HL-60 (cell line): ENCODE results near the gene SMAD2.

Experiments used
- GABPA ChIP-seq: IDR thresholded peaks from 2 replicates; pipeline ENCODE4 v1.6.1; 2012; ENCODE audit warnings: low read depth
- POLR2AphosphoS5 ChIP-seq: IDR thresholded peaks from 2 replicates; pipeline ENCODE4 v1.6.1; 2012; ENCODE audit warnings: low read depth
- TF ChIP-seq, protein P1 (sequence below): IDR thresholded peaks from one replicate; pipeline ENCODE4 v1.5.1; 2011; ENCODE audit warnings: low read length, control low read depth, inconsistent platforms; ENCODE audit not compliant: insufficient read depth
- TF ChIP-seq, protein P2 (sequence below): IDR thresholded peaks from 2 replicates; pipeline ENCODE4 v1.6.1; 2012; ENCODE audit warnings: low read depth; ENCODE audit not compliant: insufficient replicate concordance

DNA sequence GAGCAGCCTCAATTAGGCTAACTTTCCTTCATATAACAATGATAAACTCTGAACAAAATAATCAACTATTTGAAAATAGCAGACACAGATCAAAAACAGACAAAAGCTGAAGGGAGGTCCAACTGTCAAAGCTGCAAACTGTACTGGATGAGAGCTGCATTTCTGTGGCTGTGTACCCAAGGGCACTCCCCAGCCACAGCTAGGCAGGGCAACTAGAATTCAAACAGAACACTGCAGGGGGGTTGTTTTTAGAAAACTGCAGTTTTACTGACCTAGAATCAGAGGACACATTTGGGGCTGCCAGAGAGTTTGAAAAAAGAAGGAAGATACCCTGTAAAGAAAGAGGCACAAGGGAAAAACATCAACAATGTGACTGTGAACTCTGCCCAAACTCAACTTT lies 56.8 kb downstream of the SMAD2 start:
- TF ChIP-seq, protein P1, sequence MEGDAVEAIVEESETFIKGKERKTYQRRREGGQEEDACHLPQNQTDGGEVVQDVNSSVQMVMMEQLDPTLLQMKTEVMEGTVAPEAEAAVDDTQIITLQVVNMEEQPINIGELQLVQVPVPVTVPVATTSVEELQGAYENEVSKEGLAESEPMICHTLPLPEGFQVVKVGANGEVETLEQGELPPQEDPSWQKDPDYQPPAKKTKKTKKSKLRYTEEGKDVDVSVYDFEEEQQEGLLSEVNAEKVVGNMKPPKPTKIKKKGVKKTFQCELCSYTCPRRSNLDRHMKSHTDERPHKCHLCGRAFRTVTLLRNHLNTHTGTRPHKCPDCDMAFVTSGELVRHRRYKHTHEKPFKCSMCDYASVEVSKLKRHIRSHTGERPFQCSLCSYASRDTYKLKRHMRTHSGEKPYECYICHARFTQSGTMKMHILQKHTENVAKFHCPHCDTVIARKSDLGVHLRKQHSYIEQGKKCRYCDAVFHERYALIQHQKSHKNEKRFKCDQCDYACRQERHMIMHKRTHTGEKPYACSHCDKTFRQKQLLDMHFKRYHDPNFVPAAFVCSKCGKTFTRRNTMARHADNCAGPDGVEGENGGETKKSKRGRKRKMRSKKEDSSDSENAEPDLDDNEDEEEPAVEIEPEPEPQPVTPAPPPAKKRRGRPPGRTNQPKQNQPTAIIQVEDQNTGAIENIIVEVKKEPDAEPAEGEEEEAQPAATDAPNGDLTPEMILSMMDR = no peak
- no peak for TF ChIP-seq POLR2AphosphoS5
- TF ChIP-seq, protein P2, sequence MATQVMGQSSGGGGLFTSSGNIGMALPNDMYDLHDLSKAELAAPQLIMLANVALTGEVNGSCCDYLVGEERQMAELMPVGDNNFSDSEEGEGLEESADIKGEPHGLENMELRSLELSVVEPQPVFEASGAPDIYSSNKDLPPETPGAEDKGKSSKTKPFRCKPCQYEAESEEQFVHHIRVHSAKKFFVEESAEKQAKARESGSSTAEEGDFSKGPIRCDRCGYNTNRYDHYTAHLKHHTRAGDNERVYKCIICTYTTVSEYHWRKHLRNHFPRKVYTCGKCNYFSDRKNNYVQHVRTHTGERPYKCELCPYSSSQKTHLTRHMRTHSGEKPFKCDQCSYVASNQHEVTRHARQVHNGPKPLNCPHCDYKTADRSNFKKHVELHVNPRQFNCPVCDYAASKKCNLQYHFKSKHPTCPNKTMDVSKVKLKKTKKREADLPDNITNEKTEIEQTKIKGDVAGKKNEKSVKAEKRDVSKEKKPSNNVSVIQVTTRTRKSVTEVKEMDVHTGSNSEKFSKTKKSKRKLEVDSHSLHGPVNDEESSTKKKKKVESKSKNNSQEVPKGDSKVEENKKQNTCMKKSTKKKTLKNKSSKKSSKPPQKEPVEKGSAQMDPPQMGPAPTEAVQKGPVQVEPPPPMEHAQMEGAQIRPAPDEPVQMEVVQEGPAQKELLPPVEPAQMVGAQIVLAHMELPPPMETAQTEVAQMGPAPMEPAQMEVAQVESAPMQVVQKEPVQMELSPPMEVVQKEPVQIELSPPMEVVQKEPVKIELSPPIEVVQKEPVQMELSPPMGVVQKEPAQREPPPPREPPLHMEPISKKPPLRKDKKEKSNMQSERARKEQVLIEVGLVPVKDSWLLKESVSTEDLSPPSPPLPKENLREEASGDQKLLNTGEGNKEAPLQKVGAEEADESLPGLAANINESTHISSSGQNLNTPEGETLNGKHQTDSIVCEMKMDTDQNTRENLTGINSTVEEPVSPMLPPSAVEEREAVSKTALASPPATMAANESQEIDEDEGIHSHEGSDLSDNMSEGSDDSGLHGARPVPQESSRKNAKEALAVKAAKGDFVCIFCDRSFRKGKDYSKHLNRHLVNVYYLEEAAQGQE = no peak
- TF ChIP-seq GABPA = no peak
